PFSK-1 (cell line): ENCODE results near the gene SIRT2.

Experiments
- FOXP2 ChIP-seq: optimal IDR thresholded peaks from 2 replicates; pipeline ENCODE3; 2011; ENCODE audit warnings: borderline replicate concordance, control low read depth, inconsistent platforms; ENCODE audit not compliant: insufficient read depth; ENCODE audit errors: extremely low read length, extremely low read depth
- POLR2AphosphoS5 ChIP-seq: IDR thresholded peaks from 2 replicates; pipeline ENCODE4 v1.6.1; 2012; ENCODE audit warnings: low read depth, mild to moderate bottlenecking, control low read depth, low read length, moderate library complexity
- TF ChIP-seq, protein P1 (sequence below), 2 experiments: IDR thresholded peaks; 2 replicates each; pipeline versions ENCODE4 v1.6.1 to v1.8.0; 2011 to 2012; ENCODE audit warnings: low read depth in 2 of 2, low read length in 2 of 2, control low read depth in 1 of 2, inconsistent platforms in 1 of 2, mild to moderate bottlenecking in 1 of 2, moderate library complexity in 1 of 2; ENCODE audit not compliant: insufficient read depth in 1 of 2

DNA sequence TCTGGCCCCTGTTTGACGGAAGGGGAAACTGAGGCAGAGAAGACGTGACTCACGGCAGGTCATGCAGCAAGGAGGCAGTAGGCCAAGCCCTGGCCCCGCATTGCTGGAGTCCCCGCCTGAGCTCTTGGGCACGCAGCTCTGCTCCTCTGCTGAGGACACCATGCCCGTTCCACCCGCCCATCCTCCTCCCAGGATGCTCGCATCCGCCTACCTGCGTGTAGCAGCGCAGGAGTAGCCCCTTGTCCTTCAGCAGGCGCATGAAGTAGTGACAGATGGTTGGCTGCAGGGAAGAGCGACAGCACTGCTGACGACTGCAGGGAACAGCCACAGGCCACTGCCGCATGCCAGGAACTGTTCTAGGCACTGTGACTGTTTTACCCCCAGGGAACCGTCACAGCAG, 10.5 kb downstream of the SIRT2 start:
- TF ChIP-seq POLR2AphosphoS5 (no peak), FOXP2 (no peak)
- TF ChIP-seq, protein P1, sequence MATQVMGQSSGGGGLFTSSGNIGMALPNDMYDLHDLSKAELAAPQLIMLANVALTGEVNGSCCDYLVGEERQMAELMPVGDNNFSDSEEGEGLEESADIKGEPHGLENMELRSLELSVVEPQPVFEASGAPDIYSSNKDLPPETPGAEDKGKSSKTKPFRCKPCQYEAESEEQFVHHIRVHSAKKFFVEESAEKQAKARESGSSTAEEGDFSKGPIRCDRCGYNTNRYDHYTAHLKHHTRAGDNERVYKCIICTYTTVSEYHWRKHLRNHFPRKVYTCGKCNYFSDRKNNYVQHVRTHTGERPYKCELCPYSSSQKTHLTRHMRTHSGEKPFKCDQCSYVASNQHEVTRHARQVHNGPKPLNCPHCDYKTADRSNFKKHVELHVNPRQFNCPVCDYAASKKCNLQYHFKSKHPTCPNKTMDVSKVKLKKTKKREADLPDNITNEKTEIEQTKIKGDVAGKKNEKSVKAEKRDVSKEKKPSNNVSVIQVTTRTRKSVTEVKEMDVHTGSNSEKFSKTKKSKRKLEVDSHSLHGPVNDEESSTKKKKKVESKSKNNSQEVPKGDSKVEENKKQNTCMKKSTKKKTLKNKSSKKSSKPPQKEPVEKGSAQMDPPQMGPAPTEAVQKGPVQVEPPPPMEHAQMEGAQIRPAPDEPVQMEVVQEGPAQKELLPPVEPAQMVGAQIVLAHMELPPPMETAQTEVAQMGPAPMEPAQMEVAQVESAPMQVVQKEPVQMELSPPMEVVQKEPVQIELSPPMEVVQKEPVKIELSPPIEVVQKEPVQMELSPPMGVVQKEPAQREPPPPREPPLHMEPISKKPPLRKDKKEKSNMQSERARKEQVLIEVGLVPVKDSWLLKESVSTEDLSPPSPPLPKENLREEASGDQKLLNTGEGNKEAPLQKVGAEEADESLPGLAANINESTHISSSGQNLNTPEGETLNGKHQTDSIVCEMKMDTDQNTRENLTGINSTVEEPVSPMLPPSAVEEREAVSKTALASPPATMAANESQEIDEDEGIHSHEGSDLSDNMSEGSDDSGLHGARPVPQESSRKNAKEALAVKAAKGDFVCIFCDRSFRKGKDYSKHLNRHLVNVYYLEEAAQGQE (IDR thresholded peaks at IDR 0.05; ENCODE audit: insufficient read depth in 1 of 2, low read depth in 2 of 2, low read length in 2 of 2): no peak
